Body of pancreas (tissue), 2 donors: ENCODE measurements around the gene MPP4. TPM values are rescaled to one million over a fixed set of nuclear protein-coding genes. Genes with fewer than 3 reads are reported as not detected.

Experiments used
- small RNA-seq: library from RNA; depleted of rRNA; stranded (forward); fragments of <200 nt; gene quantifications from one replicate; pipeline ENCODE3, GENCODE V24; 2016
- total RNA-seq, 2 donors: library from RNA; depleted of rRNA; stranded (reverse); fragments of >200 nt; gene quantifications; one replicate each; pipeline ENCODE4 v1.1.0, GENCODE V29; 2016

Gene MPP4
- total RNA-seq, 2 donors from 2014 or later, result not detected

Small RNAs within 50 kb of the gene (small RNA-seq; reads per million reads assigned to genes)
- gene RNU6-651P, result not detected

Other genes starting within 250 kb of the MPP4 start
- gene TRAK2, start 247.2 kb downstream of the MPP4 start, total RNA-seq, result 10 to 100 TPM; 13.8 to 24.9 TPM
- gene STRADB, start 246.9 kb downstream of the MPP4 start, total RNA-seq, result 10 to 100 TPM; 21.0 to 24.7 TPM
- 10 to 100 TPM in 1 of 2 donors, 1 to 10 TPM in 1; 9.3 to 10.5 TPM for gene TMEM237, start 55.1 kb downstream of the MPP4 start, total RNA-seq
- 10 to 100 TPM in 1 of 2 donors, 1 to 10 TPM in 1; 9.9 to 12.2 TPM for gene ALS2, start 82.3 kb upstream of the MPP4 start, total RNA-seq
- gene CDK15, start 107.9 kb upstream of the MPP4 start, total RNA-seq, result under 1 TPM in 1 of 2 donors, not detected in 1; 0.52 TPM